Esophagus (tissue), 2 donors: ENCODE data around the gene IFT80. TPM values are rescaled to one million over a fixed set of nuclear protein-coding genes. Genes with fewer than 3 reads are reported as not detected.
A peak's percentile ranks its signal among the peaks of the same experiment; 100 is the strongest.

Experiments used
- H3K27ac ChIP-seq, 2 donors: one replicate each; pipeline ENCODE4 v1.5.1; 2013; ENCODE audit warnings: low read depth in 2 of 2, mild to moderate bottlenecking in 2 of 2, inconsistent platforms in 1 of 2, low read length in 1 of 2, moderate library complexity in 1 of 2
- H3K27me3 ChIP-seq, 2 donors: one replicate each; pipeline ENCODE4 v1.6.1; 2013; ENCODE audit warnings: low read length in 2 of 2, control low read depth in 1 of 2, mild to moderate bottlenecking in 1 of 2; ENCODE audit not compliant: insufficient read depth in 2 of 2, control insufficient read depth in 1 of 2
- H3K36me3 ChIP-seq, 2 donors: one replicate each; pipeline ENCODE4 v1.6.1; 2013; ENCODE audit warnings: low read length in 1 of 2; ENCODE audit not compliant: control insufficient read depth in 2 of 2, insufficient read depth in 2 of 2
- H3K4me1 ChIP-seq, 2 donors: one replicate each; pipeline ENCODE4 v1.6.1; 2013; ENCODE audit warnings: low read length in 1 of 2; ENCODE audit not compliant: control insufficient read depth in 2 of 2, insufficient read depth in 2 of 2
- H3K4me3 ChIP-seq, 2 donors: one replicate each; pipeline ENCODE4 v1.5.1; 2013; ENCODE audit warnings: low read length in 2 of 2, mild to moderate bottlenecking in 2 of 2, low read depth in 1 of 2, moderate library complexity in 1 of 2
- H3K9me3 ChIP-seq, 2 donors: one replicate each; pipeline ENCODE4 v1.6.1; 2013; ENCODE audit warnings: mild to moderate bottlenecking in 2 of 2, low read depth in 1 of 2, low read length in 1 of 2, moderate library complexity in 1 of 2; ENCODE audit not compliant: control insufficient read depth in 2 of 2, insufficient read depth in 1 of 2
- WGBS, 2 donors: extraction: QIAGEN DNeasy Blood & Tissue Kit; methylation state at CpG; one replicate each; pipeline ENCODE4 v1.1.7; 2013; 5-methylcytosine and 5-hydroxymethylcytosine counted together
- polyA plus RNA-seq, 2 donors: library from polyadenylated mRNA; stranded (reverse); fragments of 200-250 nt; gene quantifications; one replicate each; pipeline ENCODE4 v1.2.3, GENCODE V29; 2013
- donor health status: healthy with polysubstance abuse.
- donor health status: Bipolar disorder and iron deficiency.

IFT80 gene
- 10 to 100 TPM in 1 of 2 donors, 1 to 10 TPM in 1; 9.2 to 20.5 TPM for polyA plus RNA-seq

DNA sequence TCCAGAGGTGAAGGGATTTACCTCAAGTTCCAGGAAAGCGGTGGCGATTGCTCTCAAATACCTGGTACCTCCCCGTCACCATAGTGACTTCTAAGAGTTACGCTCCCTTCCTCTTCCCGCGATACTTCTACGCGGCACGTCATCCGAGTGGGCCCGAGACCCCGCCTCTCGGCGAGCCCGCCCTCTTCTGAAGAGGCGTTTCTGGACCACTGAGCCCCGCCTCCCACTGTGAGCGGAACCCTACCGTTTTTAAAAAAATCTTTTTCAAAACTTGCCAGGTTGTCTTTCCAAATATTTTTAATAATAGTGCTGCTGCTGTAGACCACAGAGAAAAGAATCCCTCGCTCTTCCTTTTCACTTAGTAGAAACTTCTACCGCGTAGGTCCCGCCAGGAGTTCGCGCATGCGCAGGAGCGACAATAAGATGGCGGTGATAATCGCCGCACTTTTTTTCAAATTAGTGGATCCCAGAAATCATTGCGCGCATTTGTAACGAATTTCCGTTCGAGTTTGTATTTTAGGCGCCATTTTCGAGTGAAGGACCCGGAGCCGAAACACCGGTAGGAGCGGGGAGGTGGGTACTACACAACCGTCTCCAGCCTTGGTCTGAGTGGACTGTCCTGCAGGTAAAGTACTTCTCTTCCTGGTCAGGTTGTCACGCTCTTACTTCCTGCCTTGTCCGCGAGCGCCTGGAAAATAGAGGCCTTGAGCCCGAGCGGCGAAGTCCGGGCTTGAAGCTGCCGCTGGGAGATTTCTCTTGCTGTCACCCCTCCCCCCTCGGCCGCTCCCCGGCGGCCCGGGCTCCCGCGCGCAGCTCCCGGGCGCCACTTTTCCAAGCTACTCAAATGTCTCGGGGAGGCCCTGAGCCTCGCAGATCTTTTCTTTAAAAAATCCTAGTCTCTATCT lies at the start of gene IFT80, which contains the start of gene SMC4:
TSS of gene IFT80 (minus strand) at position 101 of the 905 bp plus-strand sequence. CDS start 14,625 bp downstream, outside the sequence.
TSS of gene SMC4 (plus strand) at position 526 of the 905 bp plus-strand sequence. CDS start 1,177 bp downstream, outside the sequence.
- Histone ChIP-seq H3K27me3 (no peaks in the 10 kb centered on the region), H3K27ac (peak within 1 kb of the TSS; percentile 95 to 97), H3K4me3 (peak within 1 kb of the TSS; percentile 75 to 88), H3K36me3 (no peaks in the 10 kb centered on the region), H3K9me3 (no peaks in the 10 kb centered on the region), H3K4me1 (no peaks in the 10 kb centered on the region)
- 0 to 1% methylated on average over 63 of the region's 63 CpGs for WGBS, 2 donors

DNA sequence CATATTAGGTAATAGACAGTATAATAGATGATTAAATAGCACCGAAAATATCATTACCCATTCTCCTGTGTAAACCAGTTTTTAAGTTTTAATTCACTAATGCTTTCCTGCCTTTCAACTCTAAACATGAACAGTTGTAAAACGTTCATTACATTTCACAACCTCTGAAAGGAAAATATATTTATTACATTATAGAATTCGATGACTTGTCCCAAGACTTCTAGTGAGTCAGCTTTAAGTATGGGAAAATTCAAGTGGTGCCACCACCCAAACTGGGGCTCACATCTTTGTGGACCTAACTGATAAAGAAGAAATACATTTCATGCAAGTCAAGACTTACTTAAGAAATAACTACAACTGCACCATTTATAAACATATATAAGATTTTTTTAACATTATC lies 48.5 kb upstream of the IFT80 start:
- Histone ChIP-seq H3K27me3 (no peaks in the 10 kb centered on the region), H3K27ac (no peak overlapping the region), H3K36me3 (peaks cover 0 to 3% of the 10 kb centered on the region in 2 donors), H3K9me3 (peaks cover 0 to 6% of the 10 kb centered on the region in 2 donors), H3K4me1 (peaks cover 4% of the 10 kb centered on the region in 2 donors), H3K4me3 (no peak overlapping the region)
- WGBS, 2 donors = 36 to 43% methylated on average over 3 of the region's 3 CpGs

DNA sequence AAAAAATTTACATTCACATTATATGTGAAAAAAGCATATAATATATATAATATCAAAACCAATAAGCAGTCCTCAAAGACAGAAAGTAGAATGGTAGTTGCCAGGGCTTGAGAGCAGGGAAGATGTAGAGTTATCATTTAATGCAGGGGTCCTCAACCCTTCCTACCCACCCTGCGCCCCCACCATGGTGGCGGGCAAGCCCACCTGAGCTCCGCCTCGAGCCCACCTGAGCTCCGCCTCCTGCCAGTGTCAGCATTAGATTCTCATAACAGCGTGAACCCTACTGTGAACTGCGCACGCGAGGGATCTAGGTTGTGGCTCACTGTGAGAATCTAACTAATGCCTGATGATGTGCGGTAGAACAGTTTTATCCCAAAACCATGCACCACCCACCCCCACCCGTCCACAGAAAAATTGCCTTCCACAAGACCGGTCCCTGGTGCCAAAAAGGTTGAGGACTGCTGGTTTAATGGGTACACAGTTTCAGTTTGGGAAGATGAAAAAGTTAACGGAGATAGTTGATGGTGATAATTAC lies 47.6 kb upstream of the IFT80 start:
- WGBS, 2 donors = 93 to 94% methylated on average over 13 of the region's 13 CpGs
- Histone ChIP-seq H3K27ac (no peak overlapping the region), H3K9me3 (peaks cover 0 to 6% of the 10 kb centered on the region in 2 donors), H3K27me3 (no peaks in the 10 kb centered on the region), H3K4me1 (peaks cover 4% of the 10 kb centered on the region in 2 donors), H3K36me3 (peaks cover 0 to 3% of the 10 kb centered on the region in 2 donors), H3K4me3 (no peak overlapping the region)

DNA sequence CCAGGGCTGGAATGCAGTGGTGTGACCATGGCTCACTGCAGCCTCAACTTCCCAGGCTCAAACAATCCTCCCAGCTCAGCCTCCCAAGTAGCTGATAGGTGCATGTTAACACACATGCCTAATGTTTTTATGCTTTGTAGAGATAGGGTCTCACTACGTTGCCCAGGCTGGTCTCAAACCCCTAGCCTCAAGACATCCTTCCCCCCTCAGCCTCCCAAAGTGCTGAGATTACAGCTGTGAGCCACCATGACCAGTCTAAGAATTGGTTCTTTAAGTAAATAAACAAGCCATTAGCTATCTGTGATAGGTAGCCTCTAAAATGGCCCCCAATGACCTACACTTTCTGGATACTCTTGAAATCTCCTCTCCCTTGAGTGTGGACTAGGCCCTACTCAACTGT lies 46.8 kb upstream of the IFT80 start:
- H3K36me3 ChIP-seq = peaks cover 0 to 3% of the 10 kb centered on the region in 2 donors
- peaks cover 4% of the 10 kb centered on the region in 2 donors for H3K4me1 ChIP-seq
- H3K27ac ChIP-seq = no peak overlapping the region
- WGBS, 2 donors = 83 to 100% methylated on average over 1 of the region's 1 CpG
- no peaks in the 10 kb centered on the region for H3K27me3 ChIP-seq
- no peak overlapping the region for H3K4me3 ChIP-seq
- peaks cover 0 to 6% of the 10 kb centered on the region in 2 donors for H3K9me3 ChIP-seq

DNA sequence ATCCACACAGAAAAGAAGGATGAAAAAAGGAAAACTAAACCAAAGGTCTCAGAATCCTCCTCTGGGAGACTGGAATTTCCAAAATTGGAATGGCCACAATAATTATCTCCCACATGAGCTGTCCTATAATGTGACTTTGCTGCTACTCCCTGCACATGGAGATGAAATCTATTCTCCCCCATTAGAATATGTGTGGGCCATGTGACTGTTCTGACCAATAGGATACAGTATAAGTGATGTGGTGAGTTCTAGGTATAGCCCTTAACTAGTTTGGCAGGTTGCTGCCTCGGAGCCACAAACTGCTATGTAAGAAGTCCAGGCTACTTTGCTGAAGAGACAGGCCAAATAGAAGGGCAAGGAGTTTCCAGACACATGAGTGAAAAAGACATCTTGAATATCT lies 45.4 kb upstream of the IFT80 start:
- WGBS, 2 donors = 90 to 95% methylated on average over 1 of the region's 1 CpG
- Histone ChIP-seq H3K27ac (no peak overlapping the region), H3K27me3 (no peaks in the 10 kb centered on the region), H3K4me3 (no peak overlapping the region), H3K4me1 (peaks cover 0 to 4% of the 10 kb centered on the region in 2 donors), H3K36me3 (peaks cover 0 to 3% of the 10 kb centered on the region in 2 donors), H3K9me3 (no peaks in the 10 kb centered on the region)

DNA sequence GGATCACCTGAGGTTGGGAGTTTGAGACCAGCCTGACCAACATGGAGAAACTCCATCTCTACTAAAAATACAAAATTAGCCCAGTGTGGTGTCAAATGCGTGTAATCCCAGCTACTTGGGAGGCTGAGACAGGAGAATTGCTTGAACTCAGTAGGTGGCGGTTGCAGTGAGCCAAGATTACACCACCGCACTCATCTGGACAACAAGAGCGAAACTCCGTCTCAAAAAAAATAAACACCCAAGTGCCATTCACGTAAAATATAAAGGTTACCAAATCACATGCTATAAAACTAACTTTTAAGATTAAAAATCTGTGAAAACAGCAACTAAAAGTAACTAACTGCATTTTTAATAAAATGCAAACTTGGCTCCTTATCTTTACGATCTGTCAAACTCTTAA lies 41.7 kb upstream of the IFT80 start:
- Histone ChIP-seq H3K36me3 (peaks cover 0 to 2% of the 10 kb centered on the region in 2 donors), H3K4me1 (no peaks in the 10 kb centered on the region), H3K27me3 (no peaks in the 10 kb centered on the region), H3K9me3 (no peaks in the 10 kb centered on the region), H3K4me3 (no peak overlapping the region), H3K27ac (no peak overlapping the region)
- WGBS, 2 donors = 98 to 99% methylated on average over 7 of the region's 7 CpGs

DNA sequence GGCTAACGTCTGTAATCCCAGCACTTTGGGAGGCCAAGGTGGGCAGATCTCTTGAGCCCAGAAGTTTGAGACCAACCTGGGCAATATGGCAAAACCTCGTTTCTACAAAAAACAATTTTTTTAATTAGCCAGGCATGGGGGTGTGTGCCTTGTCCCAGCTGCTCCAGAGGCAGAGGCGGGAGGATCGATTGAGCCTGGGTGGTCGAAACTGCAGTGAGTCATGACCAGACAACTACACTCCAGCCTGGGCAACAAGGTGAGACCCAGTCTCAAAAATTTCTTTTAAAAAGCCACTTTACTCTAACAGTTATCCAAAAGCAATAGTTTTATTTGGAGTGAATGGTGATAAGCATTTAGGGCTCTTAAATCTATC lies 38.0 kb upstream of the IFT80 start:
- Histone ChIP-seq H3K36me3 (peaks cover 0 to 5% of the 10 kb centered on the region in 2 donors), H3K4me1 (no peaks in the 10 kb centered on the region)
- 80 to 86% methylated on average over 5 of the region's 5 CpGs for WGBS, 2 donors

DNA sequence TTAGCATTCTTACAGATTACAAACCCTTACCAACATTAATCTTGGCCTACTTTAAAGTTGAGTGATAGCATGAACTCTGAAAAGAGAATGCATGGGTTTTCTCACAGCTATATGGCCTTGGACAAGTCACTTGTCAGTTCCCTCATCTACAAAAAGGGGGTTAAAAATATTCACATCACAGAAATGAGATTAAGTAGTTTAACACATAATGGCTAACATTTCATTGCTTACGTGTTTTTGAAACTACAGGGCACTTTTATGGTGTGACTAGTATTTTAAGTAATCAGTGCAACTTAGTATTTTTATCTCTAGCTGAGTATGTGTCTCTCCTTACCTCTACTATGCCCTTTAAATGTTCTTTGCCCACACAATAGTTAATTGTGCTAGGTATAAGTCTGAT lies 36.7 kb upstream of the IFT80 start:
- peaks cover 0 to 8% of the 10 kb centered on the region in 2 donors for H3K36me3 ChIP-seq
- WGBS, 2 donors = 92% methylated on average over 1 of the region's 1 CpG

More for the DNA sequence above, 38.0 kb upstream of the IFT80 start:
- no peak overlapping the region for H3K27ac ChIP-seq
- no peak overlapping the region for H3K4me3 ChIP-seq
- no peaks in the 10 kb centered on the region for H3K27me3 ChIP-seq
- no peaks in the 10 kb centered on the region for H3K9me3 ChIP-seq

DNA sequence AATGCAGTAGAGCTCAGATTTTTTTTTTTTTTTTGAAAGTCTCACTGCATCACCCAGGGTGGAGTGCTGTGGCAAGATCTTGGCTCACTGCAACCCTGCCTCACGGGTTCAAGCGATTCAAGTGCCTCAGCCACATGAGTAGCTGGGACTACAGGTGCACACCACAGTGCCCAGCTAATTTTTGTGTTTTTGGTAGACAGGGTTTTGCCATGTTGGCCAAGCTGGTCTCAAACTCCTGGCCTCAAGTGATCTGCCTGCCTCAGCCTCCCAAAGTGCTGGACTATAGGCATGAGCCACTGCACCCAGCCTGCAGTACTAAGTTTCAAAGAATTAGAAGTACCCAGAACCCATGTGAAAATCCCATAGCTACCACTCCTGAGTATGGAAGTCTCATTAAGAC lies 36.1 kb upstream of the IFT80 start:
- no peak overlapping the region for H3K27ac ChIP-seq
- no peaks in the 10 kb centered on the region for H3K9me3 ChIP-seq
- H3K4me1 ChIP-seq = no peaks in the 10 kb centered on the region
- 91 to 93% methylated on average over 2 of the region's 2 CpGs for WGBS, 2 donors
- H3K4me3 ChIP-seq = no peak overlapping the region
- peaks cover 0 to 8% of the 10 kb centered on the region in 2 donors for H3K36me3 ChIP-seq
- no peaks in the 10 kb centered on the region for H3K27me3 ChIP-seq

More for the DNA sequence above, 36.7 kb upstream of the IFT80 start:
- H3K27me3 ChIP-seq = no peaks in the 10 kb centered on the region
- H3K4me1 ChIP-seq = no peaks in the 10 kb centered on the region
- no peak overlapping the region for H3K4me3 ChIP-seq
- no peaks in the 10 kb centered on the region for H3K9me3 ChIP-seq
- H3K27ac ChIP-seq = no peak overlapping the region
